Suprapubic skin (tissue), 4 donors: ENCODE data around the gene GSAP. TPM values are rescaled to one million over a fixed set of nuclear protein-coding genes. Genes with fewer than 3 reads are reported as not detected.
A peak's percentile ranks its signal among the peaks of the same experiment; 100 is the strongest.

Source experiments
- DNase-seq, 2 donors: peaks; one replicate each; pipeline ENCODE4 v3.0.0-alpha.2; 2019; ENCODE audit warnings: low spot score in 2 of 2
- H3K27ac ChIP-seq: fragments of 200-600 bp; sonication (generic); one replicate; pipeline ENCODE4 v1.5.1; 2019
- H3K27me3 ChIP-seq: fragments of 200-600 bp; sonication (generic); one replicate; pipeline ENCODE4 v1.5.1; 2019
- H3K36me3 ChIP-seq: fragments of 200-600 bp; sonication (generic); one replicate; pipeline ENCODE4 v1.5.1; 2019
- H3K4me1 ChIP-seq: fragments of 200-600 bp; sonication (generic); one replicate; pipeline ENCODE4 v1.5.1; 2019
- H3K4me3 ChIP-seq: fragments of 200-600 bp; sonication (generic); one replicate; pipeline ENCODE4 v1.5.1; 2019; ENCODE audit warnings: mild to moderate bottlenecking
- H3K9me3 ChIP-seq: fragments of 200-600 bp; sonication (generic); one replicate; pipeline ENCODE4 v1.5.1; 2019
- CTCF ChIP-seq, 2 donors: fragments of 200-600 bp in 1 of 2; fragments of 450-650 bp in 1 of 2; sonication (generic) in 1 of 2; IDR thresholded peaks; one replicate each; pipeline ENCODE4 v1.5.1; 2016 to 2019; ENCODE audit warnings: antibody characterized with exemption in 2 of 2, mild to moderate bottlenecking in 1 of 2, moderate library complexity in 1 of 2
- EP300 ChIP-seq: sonication (generic); formaldehyde crosslinking; IDR thresholded peaks from one replicate; pipeline ENCODE4 v1.6.1; 2017; ENCODE audit warnings: antibody characterized with exemption
- POLR2A ChIP-seq, 2 donors: fragments of 450-650 bp; IDR thresholded peaks; one replicate each; pipeline ENCODE4 v1.6.1; 2017; ENCODE audit warnings: antibody characterized with exemption in 2 of 2, mild to moderate bottlenecking in 2 of 2, moderate library complexity in 2 of 2
- POLR2AphosphoS5 ChIP-seq, 3 donors: sonication (generic); formaldehyde crosslinking; IDR thresholded peaks; one replicate each; pipeline ENCODE4 v1.6.1; 2017; ENCODE audit warnings: antibody characterized with exemption in 3 of 3
- WGBS: methylation state at CpG from one replicate; pipeline ENCODE4 v1.1.5; 2018; 5-methylcytosine and 5-hydroxymethylcytosine counted together
- total RNA-seq, 4 donors: library from RNA; depleted of rRNA; stranded (reverse); fragments of >200 nt; gene quantifications; one replicate each; pipeline ENCODE4 v1.1.0, GENCODE V29; 2016

Gene GSAP
- total RNA-seq, 4 donors from 2014 or later = 11.8 to 52.8 (median 17.2) TPM

- Histone ChIP-seq H3K27me3 (no peaks in the 10 kb centered on the region), H3K36me3 (no peaks in the 10 kb centered on the region), H3K4me3 (no peak overlapping the region), H3K9me3 (no peaks in the 10 kb centered on the region), H3K4me1 (no peaks in the 10 kb centered on the region), H3K27ac (no peak overlapping the region)
- no peak for DNase-seq
- 88% methylated on average over 1 of the region's 1 CpG for WGBS
- no peak for TF ChIP-seq POLR2AphosphoS5 (IDR thresholded peaks at IDR 0.05)
- TF ChIP-seq POLR2A (IDR thresholded peaks at IDR 0.05) = no peak
- no peak for TF ChIP-seq CTCF (IDR thresholded peaks at IDR 0.05)
- TF ChIP-seq EP300 = no peak
Measured at GRCh38 chr7:77402818-77403217, 13.3 kb downstream of the GSAP start.

- H3K4me1 ChIP-seq = no peaks in the 10 kb centered on the region
- no peaks in the 10 kb centered on the region for H3K9me3 ChIP-seq
- no peaks in the 10 kb centered on the region for H3K36me3 ChIP-seq
- WGBS = 88% methylated on average over 2 of the region's 2 CpGs
- TF ChIP-seq POLR2AphosphoS5 (IDR thresholded peaks at IDR 0.05) (no peak), CTCF (IDR thresholded peaks at IDR 0.05) (no peak), POLR2A (IDR thresholded peaks at IDR 0.05) (no peak), EP300 (no peak)
- H3K4me3 ChIP-seq = no peak overlapping the region
- no peak overlapping the region for H3K27ac ChIP-seq
- no peaks in the 10 kb centered on the region for H3K27me3 ChIP-seq
- no peak for DNase-seq
Measured at GRCh38 chr7:77401002-77401401, 15.1 kb downstream of the GSAP start.

GRCh38 chr7:77399816-77400215, 16.3 kb downstream of the GSAP start:
- TF ChIP-seq EP300 (no peak), POLR2AphosphoS5 (IDR thresholded peaks at IDR 0.05) (no peak), POLR2A (IDR thresholded peaks at IDR 0.05) (no peak), CTCF (IDR thresholded peaks at IDR 0.05) (no peak)
- Histone ChIP-seq H3K27me3 (no peaks in the 10 kb centered on the region), H3K36me3 (no peaks in the 10 kb centered on the region), H3K27ac (no peak overlapping the region), H3K9me3 (no peaks in the 10 kb centered on the region), H3K4me3 (no peak overlapping the region), H3K4me1 (no peaks in the 10 kb centered on the region)
- DNase-seq = no peak
- 97% methylated on average over 2 of the region's 2 CpGs for WGBS

GRCh38 chr7:77396894-77397547, 19.1 kb downstream of the GSAP start:
- Histone ChIP-seq H3K4me3 (no peak overlapping the region), H3K4me1 (peaks cover 6% of the 10 kb centered on the region), H3K9me3 (no peaks in the 10 kb centered on the region), H3K27me3 (no peaks in the 10 kb centered on the region), H3K27ac (no peak overlapping the region), H3K36me3 (no peaks in the 10 kb centered on the region)
- 95% methylated on average over 2 of the region's 2 CpGs for WGBS
- TF ChIP-seq CTCF (IDR thresholded peaks at IDR 0.05) (no peak), POLR2AphosphoS5 (IDR thresholded peaks at IDR 0.05) (no peak)
- no peak for DNase-seq

GRCh38 chr7:77395626-77396025, 20.5 kb downstream of the GSAP start:
- H3K27ac ChIP-seq = no peak overlapping the region
- H3K4me1 ChIP-seq = peaks cover 6% of the 10 kb centered on the region
- H3K27me3 ChIP-seq = no peaks in the 10 kb centered on the region
- no peaks in the 10 kb centered on the region for H3K36me3 ChIP-seq
- no peak for TF ChIP-seq EP300
- WGBS = 48% methylated on average over 1 of the region's 1 CpG
- H3K9me3 ChIP-seq = no peaks in the 10 kb centered on the region
- H3K4me3 ChIP-seq = no peak overlapping the region
- no peak for DNase-seq

GRCh38 chr7:77393954-77394353, 22.2 kb downstream of the GSAP start:
- DNase-seq = no peak
- Histone ChIP-seq H3K36me3 (no peaks in the 10 kb centered on the region), H3K27ac (peak overlapping the region; percentile 72), H3K4me1 (peaks cover 6% of the 10 kb centered on the region), H3K27me3 (no peaks in the 10 kb centered on the region), H3K9me3 (no peaks in the 10 kb centered on the region), H3K4me3 (no peak overlapping the region)
- 70% methylated on average over 6 of the region's 6 CpGs for WGBS
- TF ChIP-seq POLR2AphosphoS5 (IDR thresholded peaks at IDR 0.05) = no peak
- TF ChIP-seq CTCF (IDR thresholded peaks at IDR 0.05) = no peak
- no peak for TF ChIP-seq EP300
- TF ChIP-seq POLR2A (IDR thresholded peaks at IDR 0.05) = no peak
